MM.1S (cell line): ENCODE data around the gene ARAP3.

Source experiments
- EZH2 ChIP-seq: fragments of 300-600 bp; sonication (generic); optimal IDR thresholded peaks from 2 replicates; pipeline ENCODE3; 2017; ENCODE audit warnings: low read depth, mild to moderate bottlenecking, antibody characterized with exemption, low read length, mixed read lengths
- TF ChIP-seq, protein P1 (sequence below): fragments of 300-600 bp; sonication (generic); IDR thresholded peaks from 2 replicates; pipeline ENCODE4 v1.5.1; 2016; ENCODE audit warnings: antibody characterized with exemption, low read length, mixed read lengths

DNA sequence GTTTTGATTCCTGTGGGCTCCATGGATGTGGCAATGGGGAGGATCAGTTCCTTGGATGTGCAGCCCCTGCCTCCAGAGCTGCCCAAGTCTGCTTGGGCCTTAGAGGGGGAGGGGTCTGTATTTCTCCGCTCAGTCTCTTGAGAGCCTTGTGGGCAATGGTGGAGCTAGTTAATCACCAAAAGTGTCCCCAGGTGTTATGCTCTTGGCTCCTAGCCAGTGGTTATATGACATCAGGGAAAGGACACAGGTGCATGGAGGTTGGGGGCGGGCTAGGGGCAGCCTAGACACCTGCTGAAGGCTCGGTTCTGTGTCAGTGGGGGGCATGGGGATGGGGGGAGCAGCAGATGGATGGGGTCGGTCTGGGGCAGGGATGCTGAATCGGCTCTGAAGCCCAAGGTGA, 12.4 kb upstream of the ARAP3 start:
- TF ChIP-seq, protein P1, sequence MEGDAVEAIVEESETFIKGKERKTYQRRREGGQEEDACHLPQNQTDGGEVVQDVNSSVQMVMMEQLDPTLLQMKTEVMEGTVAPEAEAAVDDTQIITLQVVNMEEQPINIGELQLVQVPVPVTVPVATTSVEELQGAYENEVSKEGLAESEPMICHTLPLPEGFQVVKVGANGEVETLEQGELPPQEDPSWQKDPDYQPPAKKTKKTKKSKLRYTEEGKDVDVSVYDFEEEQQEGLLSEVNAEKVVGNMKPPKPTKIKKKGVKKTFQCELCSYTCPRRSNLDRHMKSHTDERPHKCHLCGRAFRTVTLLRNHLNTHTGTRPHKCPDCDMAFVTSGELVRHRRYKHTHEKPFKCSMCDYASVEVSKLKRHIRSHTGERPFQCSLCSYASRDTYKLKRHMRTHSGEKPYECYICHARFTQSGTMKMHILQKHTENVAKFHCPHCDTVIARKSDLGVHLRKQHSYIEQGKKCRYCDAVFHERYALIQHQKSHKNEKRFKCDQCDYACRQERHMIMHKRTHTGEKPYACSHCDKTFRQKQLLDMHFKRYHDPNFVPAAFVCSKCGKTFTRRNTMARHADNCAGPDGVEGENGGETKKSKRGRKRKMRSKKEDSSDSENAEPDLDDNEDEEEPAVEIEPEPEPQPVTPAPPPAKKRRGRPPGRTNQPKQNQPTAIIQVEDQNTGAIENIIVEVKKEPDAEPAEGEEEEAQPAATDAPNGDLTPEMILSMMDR = no peak
- no peak for TF ChIP-seq EZH2
